ENCODE measurements around the gene DZIP1. TPM values are rescaled to one million over a fixed set of nuclear protein-coding genes. Genes with fewer than 3 reads are reported as not detected.

Gene DZIP1
- total RNA-seq, 1 experiment from 2014 or later, result 33.7 TPM

GRCh38 chr13:95552208-95552538, 92.3 kb downstream of the DZIP1 start:
- no peak for DNase-seq (ENCODE audit: low read depth)

GRCh38 chr13:95547531-95548167, 96.9 kb downstream of the DZIP1 start:
- no peak for DNase-seq (ENCODE audit: low read depth)

- no peak for DNase-seq (ENCODE audit: low read depth)
Measured at GRCh38 chr13:95546919-95547318, 97.6 kb downstream of the DZIP1 start.

GRCh38 chr13:95544293-95544692, 100.2 kb downstream of the DZIP1 start:
- DNase-seq (ENCODE audit: low read depth), result no peak

- DNase-seq (ENCODE audit: low read depth), result no peak
Measured at GRCh38 chr13:95541911-95542474, 102.5 kb downstream of the DZIP1 start.

GRCh38 chr13:95541308-95541707, 103.2 kb downstream of the DZIP1 start:
- no peak for DNase-seq (ENCODE audit: low read depth)

GRCh38 chr13:95540888-95541287, 103.6 kb downstream of the DZIP1 start:
- peak; percentile 23 for DNase-seq (ENCODE audit: low read depth)

GRCh38 chr13:95536632-95537241, 107.8 kb downstream of the DZIP1 start:
- DNase-seq (ENCODE audit: low read depth), result peak; percentile 65

- peak; percentile 86 for DNase-seq (ENCODE audit: low read depth)
Measured at GRCh38 chr13:95535243-95535642, 109.3 kb downstream of the DZIP1 start.

GRCh38 chr13:95533545-95534160, 110.9 kb downstream of the DZIP1 start:
- DNase-seq (ENCODE audit: low read depth), result no peak

GRCh38 chr13:95530178-95530577, 114.3 kb downstream of the DZIP1 start:
- peak; percentile 92 for DNase-seq (ENCODE audit: low read depth)

Other genes with a start within 250 kb of the DZIP1 start
- gene CLDN10, start 92.0 kb downstream of the DZIP1 start, total RNA-seq (2014; rRNA removed), result not detected in 2 replicates
- 41.4 and 43.2 TPM in 2 replicates for gene DNAJC3, start 32.4 kb upstream of the DZIP1 start, total RNA-seq (2014; rRNA removed)